Camera-type eye (tissue), 1 donor: ENCODE results near the gene IL12RB1. TPM values are rescaled to one million over a fixed set of nuclear protein-coding genes. Genes with fewer than 3 reads are reported as not detected.

Experiments used
- total RNA-seq: library from RNA; depleted of rRNA; stranded (reverse); fragments of >200 nt; gene quantifications from one replicate; pipeline ENCODE4 v1.2.3, GENCODE V29; 2014

Gene IL12RB1
- total RNA-seq: 0.38 TPM

DNA sequence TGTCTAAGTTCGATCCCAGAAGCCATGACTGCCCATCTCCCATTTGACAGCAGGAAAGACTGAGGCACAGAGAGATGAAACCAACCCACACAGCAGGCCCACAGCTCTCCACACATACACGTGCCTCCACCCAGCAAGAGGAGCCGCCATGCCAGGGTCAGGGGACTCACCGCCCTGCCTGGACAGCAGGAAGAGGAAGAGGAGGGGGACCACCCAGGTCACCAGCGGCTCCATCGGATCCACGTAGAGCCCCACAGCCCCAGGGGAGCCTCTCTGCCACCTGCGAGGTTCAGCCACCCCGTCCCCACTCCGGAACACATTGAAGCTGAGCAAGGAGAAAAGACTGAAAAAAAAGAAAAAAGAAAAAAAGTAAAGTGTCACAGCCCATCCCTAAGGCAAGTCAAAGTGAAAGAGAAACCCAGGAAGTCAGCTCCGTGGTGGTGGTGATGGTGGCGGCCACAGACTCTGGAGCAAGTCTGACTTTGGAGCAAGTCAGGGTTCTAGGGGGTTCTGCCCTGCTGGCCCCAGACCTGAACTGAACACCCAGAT is at the start of gene IL12RB1:
Gene IL12RB1, minus strand, starts transcription at position 345 of the 549 bp plus-strand sequence. Its CDS starts 111 bp downstream, at position 234.

GRCh38 chr19:18097217-18097992 is 10.7 kb upstream of the IL12RB1 start, which contains the start of gene MAST3:
Gene MAST3, plus strand, starts transcription at chr19:18097778. Its CDS starts 15 bp downstream, at chr19:18097793.

Other genes starting within 250 kb of the IL12RB1 start
- gene JAK3, start 239.0 kb downstream of the IL12RB1 start, total RNA-seq: 3.4 TPM
- gene RPL18A, start 227.0 kb downstream of the IL12RB1 start, total RNA-seq: 626 TPM
- gene SLC5A5, start 215.0 kb downstream of the IL12RB1 start, total RNA-seq: not detected
- 50.0 TPM for gene CCDC124, start 153.9 kb downstream of the IL12RB1 start, total RNA-seq
- 11.1 TPM for gene KCNN1, start 119.8 kb downstream of the IL12RB1 start, total RNA-seq
- 34.5 TPM for gene ARRDC2, start 78.8 kb downstream of the IL12RB1 start, total RNA-seq
- gene MAST3, start 10.8 kb upstream of the IL12RB1 start, total RNA-seq: 6.6 TPM
- 42.6 TPM for gene PIK3R2, start 66.2 kb upstream of the IL12RB1 start, total RNA-seq
- 5.8 TPM for gene IFI30, start 86.9 kb upstream of the IL12RB1 start, total RNA-seq
- 9.4 TPM for gene MPV17L2, start 106.3 kb upstream of the IL12RB1 start, total RNA-seq
- gene RAB3A, start 117.1 kb upstream of the IL12RB1 start, total RNA-seq: 21.1 TPM
- 3.8 TPM for gene PDE4C, start 139.5 kb upstream of the IL12RB1 start, total RNA-seq
- gene IQCN, start 187.5 kb upstream of the IL12RB1 start, total RNA-seq: 3.1 TPM
- gene JUND, start 194.7 kb upstream of the IL12RB1 start, total RNA-seq: 217 TPM
- 99.8 TPM for gene LSM4, start 236.1 kb upstream of the IL12RB1 start, total RNA-seq